Esophagus squamous epithelium (tissue), 5 donors: Measurements from ENCODE around the gene PRR14L. TPM values are rescaled to one million over a fixed set of nuclear protein-coding genes. Genes with fewer than 3 reads are reported as not detected.
A peak's percentile ranks its signal among the peaks of the same experiment; 100 is the strongest.

Experiments
- DNase-seq: peaks from one replicate; lab custom pipeline; 2025; lab: John Stamatoyannopoulos, UW
- H3K27ac ChIP-seq, 4 donors: fragments of 200-600 bp; sonication (generic); one replicate each; pipeline ENCODE4 v1.5.1; 2016 to 2019; ENCODE audit warnings: mild to moderate bottlenecking in 1 of 4
- H3K27me3 ChIP-seq, 4 donors: fragments of 200-600 bp; sonication (generic); 1 replicate in 3 of 4; 2 replicates in 1 of 4; pipeline versions ENCODE4 v1.5.1 to v1.6.0; 2017 to 2021; ENCODE audit warnings: antibody characterized with exemption in 1 of 4
- H3K36me3 ChIP-seq, 3 donors: fragments of 200-600 bp; sonication (generic); one replicate each; pipeline ENCODE4 v1.5.1; 2016 to 2019
- H3K4me1 ChIP-seq, 3 donors: fragments of 200-600 bp; sonication (generic); one replicate each; pipeline ENCODE4 v1.5.1; 2017 to 2019
- H3K4me3 ChIP-seq, 4 donors: fragments of 200-600 bp; sonication (generic); 1 replicate in 3 of 4; 2 replicates in 1 of 4; pipeline ENCODE4 v1.5.1; 2016 to 2019; ENCODE audit warnings: mild to moderate bottlenecking in 2 of 4, moderate library complexity in 1 of 4
- H3K9me3 ChIP-seq, 3 donors: fragments of 200-600 bp; sonication (generic); one replicate each; pipeline ENCODE4 v1.5.1; 2016 to 2019
- POLR2A ChIP-seq, 4 donors: fragments of 450-650 bp; IDR thresholded peaks; one replicate each; pipeline ENCODE4 v1.6.1; 2017; ENCODE audit warnings: antibody characterized with exemption in 4 of 4, mild to moderate bottlenecking in 4 of 4, moderate library complexity in 3 of 4
- WGBS, 2 donors: methylation state at CpG; one replicate each; pipeline ENCODE4 v1.1.5; 2018; 5-methylcytosine and 5-hydroxymethylcytosine counted together
- intact Hi-C: fragments of 100-400 bp; cut with DNase I; formaldehyde crosslinking; loops from one replicate; pipeline ENCODE4 v1.15.0; 2022
- total RNA-seq, 4 donors: library from RNA; depleted of rRNA; stranded (reverse); fragments of >200 nt; gene quantifications; one replicate each; pipeline ENCODE4 v1.1.0, GENCODE V29; 2016
- TF ChIP-seq, protein P1 (sequence below), 6 experiments: fragments of 450-650 bp in 4 of 6; fragments of 200-600 bp in 2 of 6; sonication (generic) in 2 of 6; IDR thresholded peaks; one replicate each; pipeline ENCODE4 v1.5.1; 2016 to 2019; ENCODE audit warnings: antibody characterized with exemption in 6 of 6, mild to moderate bottlenecking in 4 of 6, moderate library complexity in 4 of 6
- donor health status: DM: yes; HTN: yes; CAD: no.

Gene PRR14L
- total RNA-seq, 4 donors from 2014 or later = 17.2 to 30.5 (median 25.7) TPM

DNA sequence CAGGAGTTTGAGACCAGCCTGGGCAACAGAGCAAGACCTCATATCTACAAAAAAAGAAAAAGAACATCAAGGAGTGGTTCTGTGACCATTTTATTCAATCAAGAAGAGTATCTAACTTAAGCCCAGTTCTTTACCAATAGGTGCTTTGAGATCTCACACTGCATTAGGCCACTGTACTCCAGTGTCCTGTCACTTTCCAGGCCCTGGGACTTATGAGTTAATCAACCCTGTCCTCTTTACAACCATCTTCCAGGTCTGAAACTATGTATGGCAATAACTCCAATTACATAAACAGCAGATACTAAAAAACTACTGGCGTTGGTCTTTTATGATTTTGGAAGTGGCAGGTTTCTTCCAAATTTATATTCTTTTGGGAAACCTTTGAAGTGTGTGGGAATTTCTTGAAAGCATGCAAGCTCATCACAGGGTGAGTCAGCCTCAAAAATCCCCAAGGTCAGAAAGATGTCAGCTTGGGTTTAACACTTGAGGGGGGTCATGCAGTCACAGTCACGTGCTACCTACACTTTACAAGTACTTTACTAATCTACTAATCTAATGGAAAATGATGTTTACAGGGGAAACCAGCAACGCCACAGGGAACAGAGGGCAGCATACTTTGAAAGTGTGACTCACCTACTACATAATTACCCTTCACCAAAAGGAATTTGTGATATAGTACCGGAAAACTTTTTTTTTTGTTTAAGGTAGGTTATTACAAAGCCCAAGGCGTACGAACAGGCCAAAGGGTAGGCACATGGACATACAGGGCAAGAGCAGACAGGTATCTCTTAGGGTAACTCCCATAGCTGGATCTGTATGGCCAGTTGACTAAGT is 103.5 kb downstream of the PRR14L start:
- Histone ChIP-seq H3K4me1 (peaks cover 0 to 57% (median 34%) of the 10 kb centered on the region in 3 donors), H3K9me3 (no peaks in the 10 kb centered on the region), H3K27ac (peak overlapping the region; percentile 72 to 82 (median 75)), H3K36me3 (peaks cover 0 to 85% (median 0%) of the 10 kb centered on the region in 3 donors), H3K27me3 (no peaks in the 10 kb centered on the region), H3K4me3 (no peak overlapping the region)
- 19 to 27% methylated on average over 6 of the region's 6 CpGs for WGBS, 2 donors
- no peak for TF ChIP-seq POLR2A (IDR thresholded peaks at IDR 0.05)
- TF ChIP-seq, protein P1, sequence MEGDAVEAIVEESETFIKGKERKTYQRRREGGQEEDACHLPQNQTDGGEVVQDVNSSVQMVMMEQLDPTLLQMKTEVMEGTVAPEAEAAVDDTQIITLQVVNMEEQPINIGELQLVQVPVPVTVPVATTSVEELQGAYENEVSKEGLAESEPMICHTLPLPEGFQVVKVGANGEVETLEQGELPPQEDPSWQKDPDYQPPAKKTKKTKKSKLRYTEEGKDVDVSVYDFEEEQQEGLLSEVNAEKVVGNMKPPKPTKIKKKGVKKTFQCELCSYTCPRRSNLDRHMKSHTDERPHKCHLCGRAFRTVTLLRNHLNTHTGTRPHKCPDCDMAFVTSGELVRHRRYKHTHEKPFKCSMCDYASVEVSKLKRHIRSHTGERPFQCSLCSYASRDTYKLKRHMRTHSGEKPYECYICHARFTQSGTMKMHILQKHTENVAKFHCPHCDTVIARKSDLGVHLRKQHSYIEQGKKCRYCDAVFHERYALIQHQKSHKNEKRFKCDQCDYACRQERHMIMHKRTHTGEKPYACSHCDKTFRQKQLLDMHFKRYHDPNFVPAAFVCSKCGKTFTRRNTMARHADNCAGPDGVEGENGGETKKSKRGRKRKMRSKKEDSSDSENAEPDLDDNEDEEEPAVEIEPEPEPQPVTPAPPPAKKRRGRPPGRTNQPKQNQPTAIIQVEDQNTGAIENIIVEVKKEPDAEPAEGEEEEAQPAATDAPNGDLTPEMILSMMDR (IDR thresholded peaks at IDR 0.05) = no peak
- DNase-seq = no peak
- intact Hi-C loops = no loop called here

DNA sequence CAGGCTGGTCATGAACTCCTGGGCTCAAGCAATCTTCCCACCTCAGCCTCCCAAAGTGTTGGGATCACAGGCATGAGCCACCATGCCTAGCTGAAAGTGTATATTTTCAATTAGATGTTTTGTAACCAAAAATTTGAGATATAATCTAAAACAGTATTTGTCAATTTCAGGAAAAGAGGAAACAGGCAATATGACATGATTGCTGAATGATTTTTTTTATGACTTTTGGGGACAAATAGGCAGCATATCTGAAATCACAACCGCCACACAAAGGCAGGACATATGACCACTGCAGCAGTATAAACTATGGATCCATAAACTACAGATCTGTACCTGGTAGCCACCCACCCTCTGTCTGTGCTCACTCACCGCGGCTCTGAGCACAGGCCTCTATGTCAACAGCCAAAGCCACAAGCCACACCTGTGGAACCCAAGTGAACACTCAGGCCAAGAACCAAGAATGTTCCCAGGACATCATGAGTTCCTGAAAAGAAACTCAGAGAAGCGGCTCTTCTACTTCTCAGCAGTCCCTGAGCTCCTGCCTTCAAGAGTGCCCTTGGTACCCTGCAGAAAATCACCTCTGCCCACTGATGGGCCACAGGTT is 110.4 kb downstream of the PRR14L start:
- no peaks in the 10 kb centered on the region for H3K9me3 ChIP-seq
- intact Hi-C loops = no loop called here
- DNase-seq = no peak
- H3K27me3 ChIP-seq = no peaks in the 10 kb centered on the region
- TF ChIP-seq, protein P1 (IDR thresholded peaks at IDR 0.05) = no peak
- TF ChIP-seq POLR2A (IDR thresholded peaks at IDR 0.05) = no peak
- H3K4me1 ChIP-seq = peaks cover 12 to 47% (median 18%) of the 10 kb centered on the region in 3 donors
- peak overlapping the region in 1 of 4 donors; percentile 39 for H3K27ac ChIP-seq
- WGBS, 2 donors = 61 to 64% methylated on average over 4 of the region's 4 CpGs
- H3K36me3 ChIP-seq = peaks cover 0 to 36% (median 0%) of the 10 kb centered on the region in 3 donors
- no peak overlapping the region for H3K4me3 ChIP-seq

DNA sequence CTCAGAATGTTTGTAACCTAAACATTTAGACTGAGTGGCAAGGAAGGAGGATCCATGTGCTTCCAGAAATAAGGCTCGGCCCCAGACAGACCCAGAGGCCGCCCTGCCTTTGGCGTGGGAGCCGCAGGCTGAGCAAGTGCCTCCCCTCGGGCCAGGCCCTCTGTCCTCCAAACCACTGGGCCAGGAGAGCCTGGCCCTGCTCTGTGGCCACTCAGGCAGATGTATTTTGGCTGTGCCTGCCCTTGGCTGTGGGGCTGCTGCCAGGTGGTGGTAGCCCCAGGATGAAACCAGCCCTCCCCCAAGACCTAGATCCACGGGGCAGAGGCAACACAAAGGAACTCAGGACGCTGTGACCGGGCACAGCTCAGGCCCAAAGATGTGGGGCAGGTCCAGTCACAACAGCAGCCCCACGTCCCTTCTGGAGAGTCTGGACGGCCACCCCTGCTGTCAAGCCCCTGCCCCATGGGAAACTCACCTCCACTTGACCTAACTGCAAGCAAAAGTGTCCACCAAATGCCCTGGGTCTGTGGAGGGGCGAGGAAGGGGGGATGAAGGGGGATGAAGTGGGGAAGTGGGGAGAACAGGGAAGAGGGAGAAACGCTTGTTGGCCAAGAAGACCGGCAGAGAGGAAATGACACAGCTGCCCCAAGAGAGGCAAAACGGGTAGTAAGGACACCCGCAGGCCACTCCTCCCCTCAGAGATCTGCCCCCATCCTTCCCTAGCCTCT is 111.9 kb downstream of the PRR14L start:
- TF ChIP-seq, protein P1 (IDR thresholded peaks at IDR 0.05) = no peak
- intact Hi-C loops = no loop called here
- peaks cover 0 to 22% (median 0%) of the 10 kb centered on the region in 3 donors for H3K36me3 ChIP-seq
- H3K4me3 ChIP-seq = peak overlapping the region in 3 of 4 donors; percentile 12 to 42 (median 27)
- H3K27me3 ChIP-seq = no peaks in the 10 kb centered on the region
- peak overlapping the region; percentile 49 to 81 (median 76) for H3K27ac ChIP-seq
- DNase-seq = no peak
- no peaks in the 10 kb centered on the region for H3K9me3 ChIP-seq
- peaks cover 21 to 59% (median 21%) of the 10 kb centered on the region in 3 donors for H3K4me1 ChIP-seq
- WGBS, 2 donors = 37 to 43% methylated on average over 5 to 9 of the region's 15 CpGs

DNA sequence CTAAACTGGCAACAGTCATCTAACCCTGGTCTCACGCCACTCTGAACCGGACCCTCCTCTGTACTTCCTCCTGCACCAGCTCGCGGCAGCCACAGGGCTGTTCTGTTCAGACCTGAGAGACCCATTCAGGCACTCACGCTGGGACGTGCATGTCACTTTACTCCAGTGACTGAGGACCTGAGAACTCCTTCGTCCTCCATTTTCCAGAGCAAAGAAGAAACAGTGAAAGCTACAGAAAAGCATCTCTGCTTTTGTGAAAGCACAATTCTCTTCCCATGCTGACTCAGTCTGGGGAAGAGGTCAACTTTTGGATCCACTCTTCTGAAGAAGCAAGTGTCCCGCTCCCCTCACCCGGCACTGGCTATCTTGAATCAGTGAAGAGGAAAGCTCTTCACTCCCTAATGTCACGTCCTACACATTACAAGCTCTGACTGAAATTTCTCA is 112.5 kb downstream of the PRR14L start:
- H3K9me3 ChIP-seq = no peaks in the 10 kb centered on the region
- peak overlapping the region; percentile 49 to 81 (median 76) for H3K27ac ChIP-seq
- DNase-seq = no peak
- WGBS, 2 donors = 50 to 60% methylated on average over 9 of the region's 10 CpGs
- peaks cover 21 to 59% (median 21%) of the 10 kb centered on the region in 3 donors for H3K4me1 ChIP-seq
- intact Hi-C loops = no loop called here
- H3K4me3 ChIP-seq = peak overlapping the region in 2 of 4 donors; percentile 27 to 42
- H3K36me3 ChIP-seq = peaks cover 0 to 16% (median 0%) of the 10 kb centered on the region in 3 donors
- H3K27me3 ChIP-seq = no peaks in the 10 kb centered on the region
- TF ChIP-seq POLR2A (IDR thresholded peaks at IDR 0.05) = peak in 1 of 4 donors; percentile 9
- TF ChIP-seq, protein P1 (IDR thresholded peaks at IDR 0.05) = no peak
